ENCODE measurements around the gene CA10. TPM values are rescaled to one million over a fixed set of nuclear protein-coding genes. Genes with fewer than 3 reads are reported as not detected.

CA10 gene
- total RNA-seq, 2 donors from 2014 or later: 0.26 TPM; not detected in 1

DNA sequence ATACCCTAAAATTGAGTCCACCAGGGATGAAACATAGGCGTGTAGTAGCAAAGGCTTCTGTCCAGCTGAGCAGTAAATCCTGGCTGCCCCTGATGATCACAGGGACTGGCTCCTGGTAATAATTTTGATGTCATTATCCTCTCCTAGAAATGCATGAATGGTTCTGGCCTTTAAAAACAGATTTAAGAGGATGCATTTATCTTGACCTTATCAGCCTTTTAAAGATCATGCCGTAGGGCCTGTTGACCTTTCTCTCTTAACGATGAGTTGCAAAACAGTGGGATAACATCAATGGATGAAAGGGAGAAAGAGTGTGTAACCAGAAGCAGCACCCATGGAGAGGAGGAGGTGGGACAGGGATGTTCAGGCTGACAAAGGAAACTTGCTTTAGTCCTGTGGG, 128.5 kb downstream of the CA10 start:
- Histone ChIP-seq H3K4me3 (no peak overlapping the region), H3K27me3 (no peaks in the 10 kb centered on the region), H3K36me3 (replicated peaks in 1 of 2; ENCODE audit: insufficient read depth in 1 of 2, low read depth in 2 of 2) (no peaks in the 10 kb centered on the region), H3K9me3 (no peaks in the 10 kb centered on the region), H3K27ac (no peak overlapping the region), H3K4me1 (no peaks in the 10 kb centered on the region)
- 25 to 31% methylated on average over 3 of the region's 3 CpGs for WGBS, 2 donors
- ATAC-seq: no peak
- intact Hi-C loops (cut with DNase I): no loop called here
- no peak for DNase-seq
- TF ChIP-seq POLR2A (IDR thresholded peaks at IDR 0.05): no peak
- TF ChIP-seq, protein P1, sequence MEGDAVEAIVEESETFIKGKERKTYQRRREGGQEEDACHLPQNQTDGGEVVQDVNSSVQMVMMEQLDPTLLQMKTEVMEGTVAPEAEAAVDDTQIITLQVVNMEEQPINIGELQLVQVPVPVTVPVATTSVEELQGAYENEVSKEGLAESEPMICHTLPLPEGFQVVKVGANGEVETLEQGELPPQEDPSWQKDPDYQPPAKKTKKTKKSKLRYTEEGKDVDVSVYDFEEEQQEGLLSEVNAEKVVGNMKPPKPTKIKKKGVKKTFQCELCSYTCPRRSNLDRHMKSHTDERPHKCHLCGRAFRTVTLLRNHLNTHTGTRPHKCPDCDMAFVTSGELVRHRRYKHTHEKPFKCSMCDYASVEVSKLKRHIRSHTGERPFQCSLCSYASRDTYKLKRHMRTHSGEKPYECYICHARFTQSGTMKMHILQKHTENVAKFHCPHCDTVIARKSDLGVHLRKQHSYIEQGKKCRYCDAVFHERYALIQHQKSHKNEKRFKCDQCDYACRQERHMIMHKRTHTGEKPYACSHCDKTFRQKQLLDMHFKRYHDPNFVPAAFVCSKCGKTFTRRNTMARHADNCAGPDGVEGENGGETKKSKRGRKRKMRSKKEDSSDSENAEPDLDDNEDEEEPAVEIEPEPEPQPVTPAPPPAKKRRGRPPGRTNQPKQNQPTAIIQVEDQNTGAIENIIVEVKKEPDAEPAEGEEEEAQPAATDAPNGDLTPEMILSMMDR (IDR thresholded peaks at IDR 0.05): no peak

DNA sequence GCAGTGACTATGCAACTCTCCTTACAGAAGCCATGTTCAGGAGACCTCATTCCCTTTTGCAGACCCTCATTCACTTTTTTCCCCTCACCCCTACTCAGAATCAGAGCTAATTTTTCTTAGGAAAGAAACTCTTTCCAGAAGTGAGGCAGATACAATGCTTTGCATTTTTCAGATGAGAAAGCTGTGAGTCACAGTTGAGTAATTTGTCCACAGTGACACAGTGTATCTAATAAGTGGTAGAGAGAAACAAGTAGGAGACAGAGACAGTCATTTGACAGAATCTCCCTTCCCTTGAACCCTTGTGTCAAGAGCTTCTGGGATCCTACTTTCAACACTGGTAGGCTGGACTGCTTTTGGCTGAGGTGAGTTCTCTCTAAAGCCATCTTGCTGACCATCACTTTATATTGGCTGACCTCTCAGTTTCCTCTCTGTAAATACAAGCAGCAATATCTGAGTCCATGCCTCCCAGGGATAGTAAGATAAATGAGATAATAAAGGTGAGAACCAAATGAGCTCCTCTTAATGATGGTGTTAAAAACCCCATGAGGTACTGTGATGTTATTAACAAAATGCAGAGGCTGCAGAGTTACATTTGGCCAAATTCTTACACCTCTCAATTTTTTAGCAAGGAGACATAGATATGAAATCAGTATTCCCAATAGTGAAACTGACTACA, 130.8 kb downstream of the CA10 start:
- ATAC-seq (no peak), DNase-seq (no peak)
- TF ChIP-seq, protein P1 (IDR thresholded peaks at IDR 0.05): no peak
- no peak for TF ChIP-seq POLR2A (IDR thresholded peaks at IDR 0.05)
- Histone ChIP-seq H3K36me3 (replicated peaks in 1 of 2; ENCODE audit: insufficient read depth in 1 of 2, low read depth in 2 of 2) (no peaks in the 10 kb centered on the region), H3K27me3 (no peaks in the 10 kb centered on the region), H3K9me3 (no peaks in the 10 kb centered on the region), H3K27ac (no peak overlapping the region), H3K4me1 (no peaks in the 10 kb centered on the region), H3K4me3 (no peak overlapping the region)
- intact Hi-C loops (cut with DNase I): no loop called here

DNA sequence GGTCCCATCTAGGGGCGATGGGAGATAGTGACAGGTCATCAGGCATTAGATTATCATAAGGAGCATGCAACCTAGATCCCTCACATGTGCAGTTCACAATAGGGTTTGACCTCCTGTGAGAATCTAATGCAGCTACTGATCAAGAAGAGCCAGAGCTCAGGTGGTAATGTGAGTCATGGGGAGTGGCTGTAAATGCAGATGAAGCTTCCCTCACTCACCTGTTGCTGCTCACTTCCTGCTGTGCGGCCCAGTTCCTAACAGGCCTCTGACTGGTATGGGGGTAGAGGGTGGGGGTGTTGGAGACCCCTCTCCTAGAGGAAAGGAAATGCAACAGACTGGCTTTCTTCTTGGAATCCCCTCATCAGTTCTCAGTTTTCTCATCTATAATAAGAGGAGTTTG, 131.4 kb downstream of the CA10 start:
- no peaks in the 10 kb centered on the region for H3K9me3 ChIP-seq
- no peak overlapping the region for H3K27ac ChIP-seq
- ATAC-seq: no peak

DNA sequence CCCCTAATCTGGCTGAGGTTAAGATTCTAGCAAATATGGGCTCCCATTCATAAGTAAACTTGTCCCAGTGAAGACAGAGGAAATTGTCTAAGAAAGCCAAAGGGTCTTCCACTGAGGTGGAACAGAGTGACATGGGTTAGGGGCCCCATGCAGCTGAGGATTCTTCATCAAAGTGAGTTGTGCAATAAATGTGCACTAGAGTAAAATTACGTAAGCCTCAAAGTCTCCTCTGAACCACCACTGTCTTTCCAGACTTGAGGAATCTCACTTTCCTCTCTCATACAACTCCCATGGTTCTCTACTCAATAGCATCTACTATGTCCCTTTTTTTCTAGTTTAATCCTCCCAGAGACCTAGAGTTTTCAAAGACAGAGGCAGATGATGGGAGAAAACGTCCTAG, 132.4 kb downstream of the CA10 start:
- no peak for ATAC-seq
- TF ChIP-seq, protein P1 (IDR thresholded peaks at IDR 0.05): no peak
- TF ChIP-seq POLR2A (IDR thresholded peaks at IDR 0.05): no peak
- WGBS, 2 donors: 46 to 61% methylated on average over 2 of the region's 2 CpGs
- no peaks in the 10 kb centered on the region for H3K9me3 ChIP-seq
- H3K36me3 ChIP-seq (replicated peaks in 1 of 2; ENCODE audit: insufficient read depth in 1 of 2, low read depth in 2 of 2): no peaks in the 10 kb centered on the region
- H3K27me3 ChIP-seq: no peaks in the 10 kb centered on the region
- H3K4me3 ChIP-seq: no peak overlapping the region
- intact Hi-C loops (cut with DNase I): no loop called here
- DNase-seq: no peak
- no peak overlapping the region for H3K27ac ChIP-seq
- H3K4me1 ChIP-seq: no peaks in the 10 kb centered on the region

More for the DNA sequence above, 131.4 kb downstream of the CA10 start:
- TF ChIP-seq, protein P1 (IDR thresholded peaks at IDR 0.05): no peak
- no peak for TF ChIP-seq POLR2A (IDR thresholded peaks at IDR 0.05)
- DNase-seq: no peak
- no peaks in the 10 kb centered on the region for H3K36me3 ChIP-seq (replicated peaks in 1 of 2; ENCODE audit: insufficient read depth in 1 of 2, low read depth in 2 of 2)
- no peaks in the 10 kb centered on the region for H3K4me1 ChIP-seq
- 64 to 78% methylated on average over 2 of the region's 2 CpGs for WGBS, 2 donors
- intact Hi-C loops (cut with DNase I): no loop called here
- H3K27me3 ChIP-seq: no peaks in the 10 kb centered on the region
- H3K4me3 ChIP-seq: no peak overlapping the region

DNA sequence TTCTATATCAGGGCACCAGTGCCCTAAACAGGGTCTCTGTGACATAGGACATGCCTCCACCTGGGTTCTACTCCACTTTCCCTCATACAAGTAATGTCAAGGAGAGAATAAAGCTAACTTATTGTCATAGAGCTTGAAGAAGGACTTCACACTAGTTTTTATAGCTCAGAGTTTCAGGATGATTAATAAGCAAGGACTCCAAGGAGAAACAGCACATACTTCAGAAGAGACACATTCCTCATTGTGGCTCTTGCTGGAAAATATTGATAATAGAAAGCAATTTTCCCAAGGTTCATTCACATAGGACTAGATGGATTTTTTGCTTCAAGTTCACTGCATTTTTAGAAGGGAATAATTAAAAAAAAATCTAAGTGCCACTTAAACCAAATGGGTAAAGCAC, 133.3 kb downstream of the CA10 start:
- DNase-seq (no peak), ATAC-seq (no peak)
- H3K4me1 ChIP-seq: no peaks in the 10 kb centered on the region
- H3K36me3 ChIP-seq (replicated peaks in 1 of 2; ENCODE audit: insufficient read depth in 1 of 2, low read depth in 2 of 2): no peaks in the 10 kb centered on the region
- H3K9me3 ChIP-seq: no peaks in the 10 kb centered on the region
- no peaks in the 10 kb centered on the region for H3K27me3 ChIP-seq
- no peak overlapping the region for H3K4me3 ChIP-seq
- no peak for TF ChIP-seq POLR2A (IDR thresholded peaks at IDR 0.05)
- TF ChIP-seq, protein P1 (IDR thresholded peaks at IDR 0.05): no peak
- intact Hi-C loops (cut with DNase I): no loop called here
- no peak overlapping the region for H3K27ac ChIP-seq
